ENCODE measurements around the gene HIP1. TPM values are rescaled to one million over a fixed set of nuclear protein-coding genes. Genes with fewer than 3 reads are reported as not detected.

The HIP1 gene
- total and polyA plus RNA-seq, 9 of the 15 experiments (the other 6 are each of a cell fraction or from before 2014, with no cell fraction given): 2.4 to 13.7 (median 9.5) TPM

GRCh38 chr7:75737856-75738603, 711 bp downstream of the HIP1 start (continued):
- no peak for TF ChIP-seq ZBTB40 (IDR thresholded peaks at IDR 0.05)
- no peak for TF ChIP-seq ZBTB40 (CRISPR knock-in tag; IDR thresholded peaks at IDR 0.05)
- TF ChIP-seq PATZ1 (CRISPR knock-in tag; IDR thresholded peaks at IDR 0.05; ENCODE audit: borderline replicate concordance): no peak
